ENCODE measurements around the gene MAMDC2.

Gene MAMDC2

DNA sequence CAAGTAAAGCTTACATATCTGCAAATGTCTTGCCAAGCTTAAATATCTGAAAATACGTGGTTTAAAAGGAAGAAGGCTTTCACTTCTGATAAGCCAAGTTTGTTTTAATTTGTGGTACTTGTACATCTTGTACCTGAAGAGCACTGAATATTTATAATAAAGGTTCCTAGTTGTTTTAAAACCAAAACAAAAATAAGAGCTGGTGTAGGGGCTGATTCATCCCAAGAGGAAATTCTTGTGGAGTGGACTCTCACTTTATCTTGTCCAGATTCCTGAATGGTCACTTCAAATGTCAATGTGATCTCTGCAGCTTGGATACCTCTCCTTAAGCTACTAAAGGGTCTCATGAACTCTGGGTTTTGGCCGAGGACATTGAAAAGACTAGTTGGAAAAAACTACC, 29.5 kb downstream of the MAMDC2 start:
- no peak for TF ChIP-seq SIN3A (IDR thresholded peaks at IDR 0.05; ENCODE audit: borderline replicate concordance, insufficient read depth, low read length)
- TF ChIP-seq POLR2AphosphoS5 (IDR thresholded peaks at IDR 0.05; ENCODE audit: low read depth, low read length): no peak
- TF ChIP-seq, protein P1, sequence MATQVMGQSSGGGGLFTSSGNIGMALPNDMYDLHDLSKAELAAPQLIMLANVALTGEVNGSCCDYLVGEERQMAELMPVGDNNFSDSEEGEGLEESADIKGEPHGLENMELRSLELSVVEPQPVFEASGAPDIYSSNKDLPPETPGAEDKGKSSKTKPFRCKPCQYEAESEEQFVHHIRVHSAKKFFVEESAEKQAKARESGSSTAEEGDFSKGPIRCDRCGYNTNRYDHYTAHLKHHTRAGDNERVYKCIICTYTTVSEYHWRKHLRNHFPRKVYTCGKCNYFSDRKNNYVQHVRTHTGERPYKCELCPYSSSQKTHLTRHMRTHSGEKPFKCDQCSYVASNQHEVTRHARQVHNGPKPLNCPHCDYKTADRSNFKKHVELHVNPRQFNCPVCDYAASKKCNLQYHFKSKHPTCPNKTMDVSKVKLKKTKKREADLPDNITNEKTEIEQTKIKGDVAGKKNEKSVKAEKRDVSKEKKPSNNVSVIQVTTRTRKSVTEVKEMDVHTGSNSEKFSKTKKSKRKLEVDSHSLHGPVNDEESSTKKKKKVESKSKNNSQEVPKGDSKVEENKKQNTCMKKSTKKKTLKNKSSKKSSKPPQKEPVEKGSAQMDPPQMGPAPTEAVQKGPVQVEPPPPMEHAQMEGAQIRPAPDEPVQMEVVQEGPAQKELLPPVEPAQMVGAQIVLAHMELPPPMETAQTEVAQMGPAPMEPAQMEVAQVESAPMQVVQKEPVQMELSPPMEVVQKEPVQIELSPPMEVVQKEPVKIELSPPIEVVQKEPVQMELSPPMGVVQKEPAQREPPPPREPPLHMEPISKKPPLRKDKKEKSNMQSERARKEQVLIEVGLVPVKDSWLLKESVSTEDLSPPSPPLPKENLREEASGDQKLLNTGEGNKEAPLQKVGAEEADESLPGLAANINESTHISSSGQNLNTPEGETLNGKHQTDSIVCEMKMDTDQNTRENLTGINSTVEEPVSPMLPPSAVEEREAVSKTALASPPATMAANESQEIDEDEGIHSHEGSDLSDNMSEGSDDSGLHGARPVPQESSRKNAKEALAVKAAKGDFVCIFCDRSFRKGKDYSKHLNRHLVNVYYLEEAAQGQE (IDR thresholded peaks at IDR 0.05; ENCODE audit: insufficient read depth in 1 of 2, low read depth in 2 of 2, low read length in 2 of 2): no peak
- no peak for TF ChIP-seq FOXP2 (optimal IDR thresholded peaks at IDR 0.05; ENCODE audit: borderline replicate concordance, extremely low read depth, extremely low read length, insufficient read depth)
- no peak for TF ChIP-seq TAF1 (IDR thresholded peaks at IDR 0.05; ENCODE audit: borderline replicate concordance, insufficient read depth, low read length)

DNA sequence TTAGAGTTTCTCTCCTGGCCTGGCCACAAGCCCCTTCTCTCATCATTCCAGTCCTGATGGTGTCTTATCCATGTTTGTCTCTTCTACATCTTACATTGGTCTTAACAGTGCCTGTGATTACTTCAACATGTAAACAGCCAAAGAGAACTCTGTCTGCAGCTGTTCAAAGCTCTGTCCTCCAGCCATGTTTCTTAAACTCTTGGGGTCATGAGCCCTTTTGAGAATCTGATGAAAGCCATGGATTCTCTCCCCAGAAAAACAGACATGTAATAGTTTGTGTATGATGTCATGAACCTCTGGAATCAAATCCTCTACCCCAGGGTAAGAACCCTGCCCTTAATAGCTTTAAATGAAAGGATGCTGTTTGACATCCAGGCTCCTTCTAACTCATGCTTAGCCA, 30.1 kb downstream of the MAMDC2 start:
- TF ChIP-seq, protein P1 (IDR thresholded peaks at IDR 0.05; ENCODE audit: insufficient read depth in 1 of 2, low read depth in 2 of 2, low read length in 2 of 2): no peak
- TF ChIP-seq POLR2AphosphoS5 (IDR thresholded peaks at IDR 0.05; ENCODE audit: low read depth, low read length) (no peak), FOXP2 (optimal IDR thresholded peaks at IDR 0.05; ENCODE audit: borderline replicate concordance, extremely low read depth, extremely low read length, insufficient read depth) (no peak)

DNA sequence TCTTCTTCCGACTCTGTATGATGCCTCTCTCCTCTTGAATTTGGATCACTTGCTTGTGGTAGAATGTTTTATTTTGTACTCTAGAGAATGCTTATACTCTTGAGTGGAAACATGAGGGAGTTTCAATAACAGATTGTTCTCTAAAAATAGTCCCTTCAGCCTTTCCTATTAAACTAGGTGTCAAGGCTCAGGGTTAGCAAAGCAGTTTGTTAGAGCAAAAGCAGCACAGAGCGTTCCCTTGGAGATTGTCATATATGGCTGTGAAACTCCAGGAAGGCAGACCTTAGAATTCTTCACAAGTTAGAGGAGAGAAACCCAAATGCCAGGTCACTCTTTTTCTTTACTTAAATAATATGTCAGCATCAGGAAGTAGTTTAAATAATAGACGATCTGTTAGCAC, 33.0 kb downstream of the MAMDC2 start:
- TF ChIP-seq, protein P1 (IDR thresholded peaks at IDR 0.05; ENCODE audit: insufficient read depth in 1 of 2, low read depth in 2 of 2, low read length in 2 of 2): no peak
- TF ChIP-seq FOXP2 (optimal IDR thresholded peaks at IDR 0.05; ENCODE audit: borderline replicate concordance, extremely low read depth, extremely low read length, insufficient read depth) (no peak), POLR2AphosphoS5 (IDR thresholded peaks at IDR 0.05; ENCODE audit: low read depth, low read length) (no peak), SIN3A (IDR thresholded peaks at IDR 0.05; ENCODE audit: borderline replicate concordance, insufficient read depth, low read length) (no peak), TAF1 (IDR thresholded peaks at IDR 0.05; ENCODE audit: borderline replicate concordance, insufficient read depth, low read length) (no peak)

DNA sequence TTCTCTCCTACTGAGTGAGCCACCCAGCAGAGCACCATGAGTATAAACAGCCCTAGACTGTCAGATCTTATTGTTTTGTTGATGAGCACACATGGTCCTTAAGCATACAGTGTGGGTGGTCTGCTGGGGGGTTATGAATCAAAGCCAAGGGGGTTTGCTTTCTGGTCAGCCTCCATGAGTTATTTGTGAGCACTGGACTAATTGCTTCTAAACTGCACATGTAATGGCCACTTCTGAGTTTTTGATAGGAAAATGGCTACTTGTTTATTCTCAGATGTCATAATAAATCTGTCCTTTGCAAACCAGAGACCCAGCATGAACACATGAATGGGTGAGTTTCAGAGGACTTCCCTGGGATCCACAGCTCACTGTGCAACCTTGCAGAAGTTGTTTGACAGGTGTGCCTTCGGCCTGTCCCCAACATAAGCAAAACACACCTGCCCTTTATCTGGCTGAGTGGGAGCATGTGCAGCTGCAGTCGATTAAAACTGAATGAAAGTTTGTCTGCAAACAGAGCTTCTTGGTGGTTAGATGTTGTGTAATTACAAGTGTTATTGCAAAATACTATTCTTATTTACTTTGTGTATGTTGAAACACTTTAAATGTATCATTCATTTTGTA, 35.9 kb downstream of the MAMDC2 start:
- TF ChIP-seq POLR2AphosphoS5 (IDR thresholded peaks at IDR 0.05; ENCODE audit: low read depth, low read length) (no peak), FOXP2 (optimal IDR thresholded peaks at IDR 0.05; ENCODE audit: borderline replicate concordance, extremely low read depth, extremely low read length, insufficient read depth) (no peak)

DNA sequence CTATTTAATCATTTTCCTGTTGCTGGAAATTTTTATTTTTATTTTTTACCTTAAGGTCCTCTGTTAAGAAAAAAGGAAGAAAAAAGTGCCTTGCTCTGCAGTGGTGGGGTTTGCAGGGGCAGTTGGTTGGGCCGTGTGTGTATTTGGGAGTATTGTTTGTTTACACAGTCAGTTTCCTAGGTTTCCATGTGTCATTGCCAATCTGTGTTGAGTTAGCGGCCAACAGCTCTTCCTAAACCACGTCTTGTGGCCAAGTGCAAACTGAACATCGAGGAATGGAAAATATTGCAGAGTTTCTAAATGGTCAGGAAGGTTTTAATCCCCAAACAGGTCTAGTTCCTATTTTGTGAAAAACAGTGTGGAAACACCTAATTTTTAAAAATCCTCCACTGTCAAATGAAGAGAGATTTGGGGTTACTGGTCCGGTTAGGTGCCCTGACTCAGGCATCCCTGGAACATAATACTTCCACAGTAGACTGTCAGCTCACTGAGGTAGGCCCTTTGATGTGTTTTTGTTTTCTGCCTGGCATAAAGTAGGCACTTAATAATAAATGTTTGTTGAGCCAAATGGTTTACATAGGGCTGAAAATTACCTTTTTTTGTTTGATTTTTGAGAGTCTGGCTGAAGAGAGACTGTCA, 37.0 kb downstream of the MAMDC2 start:
- no peak for TF ChIP-seq FOXP2 (optimal IDR thresholded peaks at IDR 0.05; ENCODE audit: borderline replicate concordance, extremely low read depth, extremely low read length, insufficient read depth)

DNA sequence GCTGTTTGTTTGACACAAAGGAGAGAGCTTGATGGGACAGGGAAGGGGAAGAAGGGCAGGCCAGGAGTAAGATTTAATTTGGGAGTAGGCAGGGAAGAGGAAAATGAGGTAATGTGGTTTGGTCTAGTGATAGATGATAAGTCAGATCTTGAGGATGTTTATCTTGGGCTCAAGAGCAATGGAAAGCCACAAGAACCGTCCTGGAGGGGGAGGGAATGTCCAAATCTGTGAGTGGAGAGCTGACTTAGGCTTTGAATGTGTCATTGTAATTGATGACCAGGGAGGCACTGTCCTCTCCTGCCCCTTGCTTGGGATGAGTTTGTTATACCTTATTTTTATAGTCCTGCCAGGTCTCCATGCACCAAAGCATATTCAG, 37.5 kb downstream of the MAMDC2 start:
- TF ChIP-seq FOXP2 (optimal IDR thresholded peaks at IDR 0.05; ENCODE audit: borderline replicate concordance, extremely low read depth, extremely low read length, insufficient read depth) (no peak), TAF1 (IDR thresholded peaks at IDR 0.05; ENCODE audit: borderline replicate concordance, insufficient read depth, low read length) (no peak), POLR2AphosphoS5 (IDR thresholded peaks at IDR 0.05; ENCODE audit: low read depth, low read length) (no peak), SIN3A (IDR thresholded peaks at IDR 0.05; ENCODE audit: borderline replicate concordance, insufficient read depth, low read length) (no peak)
- TF ChIP-seq, protein P1 (IDR thresholded peaks at IDR 0.05; ENCODE audit: insufficient read depth in 1 of 2, low read depth in 2 of 2, low read length in 2 of 2): no peak

Measured in PFSK-1 (cell line).